ENCODE results near the gene SMIM30. TPM values are rescaled to one million over a fixed set of nuclear protein-coding genes. Genes with fewer than 3 reads are reported as not detected.

The SMIM30 gene
- total RNA-seq, 2 experiments from 2014 or later = 37.5 to 41.5 TPM

GRCh38 chr7:113099284-113099919 lies 19.0 kb downstream of the SMIM30 start:
- Mint-ChIP-seq H3K27ac (no peak overlapping the region), H3K36me3 (no peaks in the 10 kb centered on the region), H3K4me3 (no peak overlapping the region), H3K4me1 (ENCODE audit: low read depth) (no peaks in the 10 kb centered on the region), H3K9me3 (no peaks in the 10 kb centered on the region), H3K27me3 (peaks cover 13% of the 10 kb centered on the region)
- intact Hi-C loops (cut with micrococcal nuclease) = no loop called here
- ChIA-PET CTCF (no interaction called here), POLR2A (no interaction called here)
- DNase-seq = no peak

- H3K27ac Mint-ChIP-seq = no peak overlapping the region
- H3K4me1 Mint-ChIP-seq (ENCODE audit: low read depth) = no peaks in the 10 kb centered on the region
- no peaks in the 10 kb centered on the region for H3K36me3 Mint-ChIP-seq
- no peak for DNase-seq
- intact Hi-C loops (cut with micrococcal nuclease) = no loop called here
- H3K4me3 Mint-ChIP-seq = no peak overlapping the region
- POLR2A ChIA-PET = no interaction called here
- CTCF ChIA-PET = interaction anchor here (1.1 kb wide), 1 partner anchor 8 kb away, joined by 3 read pairs; the partner anchor contains the start of gene GPR85
- H3K27me3 Mint-ChIP-seq = peaks cover 26% of the 10 kb centered on the region
- no peaks in the 10 kb centered on the region for H3K9me3 Mint-ChIP-seq
These were observed 23.7 kb downstream of the SMIM30 start for GRCh38 chr7:113094517-113095249.

GRCh38 chr7:113093561-113093960 lies 24.8 kb downstream of the SMIM30 start:
- ChIA-PET POLR2A (no interaction called here), CTCF (no interaction called here)
- DNase-seq = no peak
- Mint-ChIP-seq H3K27me3 (peaks cover 27% of the 10 kb centered on the region), H3K9me3 (no peaks in the 10 kb centered on the region), H3K4me1 (ENCODE audit: low read depth) (no peaks in the 10 kb centered on the region), H3K27ac (no peak overlapping the region), H3K36me3 (no peaks in the 10 kb centered on the region), H3K4me3 (no peak overlapping the region)
- intact Hi-C loops (cut with micrococcal nuclease) = no loop called here

- ChIA-PET POLR2A (no interaction called here), CTCF (no interaction called here)
- H3K4me1 Mint-ChIP-seq (ENCODE audit: low read depth) = no peaks in the 10 kb centered on the region
- H3K9me3 Mint-ChIP-seq = no peaks in the 10 kb centered on the region
- DNase-seq = no peak
- no peak overlapping the region for H3K27ac Mint-ChIP-seq
- H3K4me3 Mint-ChIP-seq = no peak overlapping the region
- no peaks in the 10 kb centered on the region for H3K36me3 Mint-ChIP-seq
- intact Hi-C loops (cut with micrococcal nuclease) = no loop called here
- peaks cover 30% of the 10 kb centered on the region for H3K27me3 Mint-ChIP-seq
These were observed 25.6 kb downstream of the SMIM30 start for GRCh38 chr7:113092762-113093161.

GRCh38 chr7:113087071-113087998 lies 31.0 kb downstream of the SMIM30 start:
- DNase-seq = no peak
- H3K4me3 Mint-ChIP-seq = no peak overlapping the region
- CTCF ChIA-PET = interaction anchor here (1.0 kb wide), 1 partner anchor 8 kb away, joined by 3 read pairs; no protein-coding TSS in a partner anchor
- intact Hi-C loops (cut with micrococcal nuclease) = loop anchor here (2.0 kb wide), 1 partner anchor 31 kb away; the partner anchor contains the start of gene SMIM30
- H3K4me1 Mint-ChIP-seq (ENCODE audit: low read depth) = peaks cover 5% of the 10 kb centered on the region
- no peaks in the 10 kb centered on the region for H3K9me3 Mint-ChIP-seq
- H3K27ac Mint-ChIP-seq = no peak overlapping the region
- no peaks in the 10 kb centered on the region for H3K36me3 Mint-ChIP-seq
- POLR2A ChIA-PET = interaction anchor here (0.6 kb wide), 1 partner anchor 55 kb away, joined by 3 read pairs; no protein-coding TSS in a partner anchor
- peaks cover 44% of the 10 kb centered on the region for H3K27me3 Mint-ChIP-seq

GRCh38 chr7:113086431-113086888 lies 31.9 kb downstream of the SMIM30 start, which contains the start of gene GPR85:
Gene GPR85, minus strand, starts transcription at chr7:113086827. Its CDS starts 2,106 bp downstream, at chr7:113084721.
- CTCF ChIA-PET = interaction anchor here (1.0 kb wide), 1 partner anchor 9 kb away, joined by 3 read pairs; no protein-coding TSS in a partner anchor
- Mint-ChIP-seq H3K36me3 (no peaks in the 10 kb centered on the region), H3K4me1 (ENCODE audit: low read depth) (peaks cover 5% of the 10 kb centered on the region), H3K27ac (no peak within 1 kb of the TSS), H3K9me3 (no peaks in the 10 kb centered on the region), H3K27me3 (peaks cover 39% of the 10 kb centered on the region), H3K4me3 (peak within 1 kb of the TSS; percentile 43)
- DNase-seq = peak; percentile 36
- POLR2A ChIA-PET = interaction anchor here (0.6 kb wide), 1 partner anchor 56 kb away, joined by 3 read pairs; no protein-coding TSS in a partner anchor
- intact Hi-C loops (cut with micrococcal nuclease) = loop anchor here (2.0 kb wide), 1 partner anchor 32 kb away; the partner anchor contains the start of gene SMIM30

- Mint-ChIP-seq H3K27ac (no peak overlapping the region), H3K36me3 (no peaks in the 10 kb centered on the region), H3K4me1 (ENCODE audit: low read depth) (peaks cover 5% of the 10 kb centered on the region), H3K27me3 (peaks cover 39% of the 10 kb centered on the region), H3K9me3 (no peaks in the 10 kb centered on the region), H3K4me3 (peak overlapping the region; percentile 28)
- intact Hi-C loops (cut with micrococcal nuclease) = loop anchor here (2.0 kb wide), 1 partner anchor 33 kb away; the partner anchor contains the start of gene SMIM30
- ChIA-PET POLR2A (no interaction called here), CTCF (interaction anchor here (1.0 kb wide), 1 partner anchor 9 kb away, joined by 3 read pairs; no protein-coding TSS in a partner anchor)
- DNase-seq = no peak
These were observed 32.5 kb downstream of the SMIM30 start for GRCh38 chr7:113085781-113086390.

- ChIA-PET POLR2A (no interaction called here), CTCF (no interaction called here)
- no peaks in the 10 kb centered on the region for H3K36me3 Mint-ChIP-seq
- intact Hi-C loops (cut with micrococcal nuclease) = no loop called here
- H3K27ac Mint-ChIP-seq = no peak overlapping the region
- H3K9me3 Mint-ChIP-seq = no peaks in the 10 kb centered on the region
- H3K27me3 Mint-ChIP-seq = peaks cover 37% of the 10 kb centered on the region
- no peak for DNase-seq
- H3K4me1 Mint-ChIP-seq (ENCODE audit: low read depth) = peaks cover 5% of the 10 kb centered on the region
- no peak overlapping the region for H3K4me3 Mint-ChIP-seq
These were observed 33.7 kb downstream of the SMIM30 start for GRCh38 chr7:113084496-113085172.

- peaks cover 5% of the 10 kb centered on the region for H3K4me1 Mint-ChIP-seq (ENCODE audit: low read depth)
- no peak overlapping the region for H3K4me3 Mint-ChIP-seq
- ChIA-PET POLR2A (no interaction called here), CTCF (no interaction called here)
- peaks cover 37% of the 10 kb centered on the region for H3K27me3 Mint-ChIP-seq
- no peaks in the 10 kb centered on the region for H3K9me3 Mint-ChIP-seq
- no peaks in the 10 kb centered on the region for H3K36me3 Mint-ChIP-seq
- no peak for DNase-seq
- H3K27ac Mint-ChIP-seq = no peak overlapping the region
- intact Hi-C loops (cut with micrococcal nuclease) = no loop called here
These were observed 34.4 kb downstream of the SMIM30 start for GRCh38 chr7:113083816-113084495.

- DNase-seq = no peak
- Mint-ChIP-seq H3K9me3 (no peaks in the 10 kb centered on the region), H3K4me3 (no peak overlapping the region), H3K27ac (no peak overlapping the region), H3K4me1 (ENCODE audit: low read depth) (peaks cover 5% of the 10 kb centered on the region), H3K36me3 (no peaks in the 10 kb centered on the region), H3K27me3 (peaks cover 35% of the 10 kb centered on the region)
- intact Hi-C loops (cut with micrococcal nuclease) = no loop called here
- POLR2A ChIA-PET = no interaction called here
- CTCF ChIA-PET = no interaction called here
These were observed 35.1 kb downstream of the SMIM30 start for GRCh38 chr7:113083132-113083815.

All from activated CD4-positive, alpha-beta memory T cell treated with anti-CD3 and anti-CD28 coated beads for 36 hours (primary cell).